ENCODE data around the gene TRPV6.

The TRPV6 gene

GRCh38 chr7:142851919-142852318 is 33.6 kb downstream of the TRPV6 start:
- no peak for DNase-seq (ENCODE audit: low spot score)

- no peak for DNase-seq (ENCODE audit: low spot score)
Measured at GRCh38 chr7:142851269-142851668, 34.3 kb downstream of the TRPV6 start.

- DNase-seq (ENCODE audit: low spot score): no peak
Measured at GRCh38 chr7:142847353-142847752, 38.2 kb downstream of the TRPV6 start.

- no peak for DNase-seq (ENCODE audit: low spot score)
Measured at GRCh38 chr7:142842251-142842766, 43.2 kb downstream of the TRPV6 start.

- DNase-seq (ENCODE audit: low spot score): no peak
Measured at GRCh38 chr7:142838461-142839213, 46.9 kb downstream of the TRPV6 start.

GRCh38 chr7:142836426-142836825 is 49.1 kb downstream of the TRPV6 start:
- DNase-seq (ENCODE audit: low spot score): no peak

- DNase-seq (ENCODE audit: low spot score): no peak
Measured at GRCh38 chr7:142835487-142835886, 50.1 kb downstream of the TRPV6 start.

GRCh38 chr7:142833174-142834048 is 52.1 kb downstream of the TRPV6 start:
- no peak for DNase-seq (ENCODE audit: low spot score)

- no peak for DNase-seq (ENCODE audit: low spot score)
Measured at GRCh38 chr7:142832417-142832816, 53.1 kb downstream of the TRPV6 start.

GRCh38 chr7:142827951-142828500 is 57.5 kb downstream of the TRPV6 start:
- DNase-seq (ENCODE audit: low spot score): no peak

GRCh38 chr7:142822714-142823113 is 62.8 kb downstream of the TRPV6 start:
- no peak for DNase-seq (ENCODE audit: low spot score)
